ENCODE results near the gene TBC1D17.

The TBC1D17 gene

GRCh38 chr19:49863254-49863934 is 14.1 kb upstream of the TBC1D17 start:
- Histone ChIP-seq H3K4me2 (ENCODE audit: low read depth, low read length, poor library complexity, severe bottlenecking) (no peak overlapping the region), H2AFZ (ENCODE audit: low read depth, low read length, severe bottlenecking) (no peak overlapping the region), H3K79me2 (ENCODE audit: insufficient read depth, low read length) (peaks cover 24% of the 10 kb centered on the region), H3K9me3 (ENCODE audit: insufficient read depth, low read length) (0 out of 2 replicates have a peak, but pooled peaks cover 3% of the 10 kb centered on the region), H4K20me1 (ENCODE audit: low read depth, low read length) (no peaks in the 10 kb centered on the region), H3F3A (ENCODE audit: insufficient read depth) (peaks cover 8% of the 10 kb centered on the region; the same call in 1 of the 2 replicates), H3K27ac (ENCODE audit: low read depth, low read length) (no peak overlapping the region), H3K36me3 (ENCODE audit: low read length) (no peaks in the 10 kb centered on the region), H3K4me3 (ENCODE audit: insufficient read depth, low read length, poor library complexity, severe bottlenecking) (no peak overlapping the region), H3K9me2 (replicated peaks; ENCODE audit: insufficient read depth, low read length) (no peaks in the 10 kb centered on the region), H3K9ac (ENCODE audit: low read length) (no peak overlapping the region), H3K27me3 (ENCODE audit: low read length) (no peaks in the 10 kb centered on the region)
- TF ChIP-seq CTCF (IDR thresholded peaks at IDR 0.05; ENCODE audit: insufficient read depth, low read length, poor library complexity, severe bottlenecking): no peak
- TF ChIP-seq EZH2phosphoT487 (conservative IDR thresholded peaks at IDR 0.05; ENCODE audit: low read length): no peak

- Histone ChIP-seq H3K36me3 (ENCODE audit: low read length) (no peaks in the 10 kb centered on the region), H3K9me3 (ENCODE audit: insufficient read depth, low read length) (0 out of 2 replicates have a peak, but pooled peaks cover 4% of the 10 kb centered on the region), H3F3A (ENCODE audit: insufficient read depth) (peaks cover 13% of the 10 kb centered on the region; the same call in 1 of the 2 replicates), H3K9me2 (replicated peaks; ENCODE audit: insufficient read depth, low read length) (no peaks in the 10 kb centered on the region), H3K9ac (ENCODE audit: low read length) (no peak overlapping the region), H3K27ac (ENCODE audit: low read depth, low read length) (no peak overlapping the region), H3K4me2 (ENCODE audit: low read depth, low read length, poor library complexity, severe bottlenecking) (no peak overlapping the region), H3K27me3 (ENCODE audit: low read length) (no peaks in the 10 kb centered on the region), H3K79me2 (ENCODE audit: insufficient read depth, low read length) (peaks cover 24% of the 10 kb centered on the region), H3K4me3 (ENCODE audit: insufficient read depth, low read length, poor library complexity, severe bottlenecking) (no peak overlapping the region), H4K20me1 (ENCODE audit: low read depth, low read length) (no peaks in the 10 kb centered on the region), H2AFZ (ENCODE audit: low read depth, low read length, severe bottlenecking) (no peak overlapping the region)
- TF ChIP-seq EZH2phosphoT487 (conservative IDR thresholded peaks at IDR 0.05; ENCODE audit: low read length) (no peak), CTCF (IDR thresholded peaks at IDR 0.05; ENCODE audit: insufficient read depth, low read length, poor library complexity, severe bottlenecking) (no peak)
These were observed 13.6 kb upstream of the TBC1D17 start for GRCh38 chr19:49863935-49864320.

- H3K9me2 ChIP-seq (replicated peaks; ENCODE audit: insufficient read depth, low read length): no peaks in the 10 kb centered on the region
- H3K36me3 ChIP-seq (ENCODE audit: low read length): no peaks in the 10 kb centered on the region
- no peak overlapping the region for H3K4me2 ChIP-seq (ENCODE audit: low read depth, low read length, poor library complexity, severe bottlenecking)
- no peaks in the 10 kb centered on the region for H3K27me3 ChIP-seq (ENCODE audit: low read length)
- 0 out of 2 replicates have a peak, but pooled peaks cover 4% of the 10 kb centered on the region for H3K9me3 ChIP-seq (ENCODE audit: insufficient read depth, low read length)
- TF ChIP-seq EZH2phosphoT487 (conservative IDR thresholded peaks at IDR 0.05; ENCODE audit: low read length): no peak
- no peak for TF ChIP-seq CTCF (IDR thresholded peaks at IDR 0.05; ENCODE audit: insufficient read depth, low read length, poor library complexity, severe bottlenecking)
- peaks cover 24% of the 10 kb centered on the region for H3K79me2 ChIP-seq (ENCODE audit: insufficient read depth, low read length)
- no peaks in the 10 kb centered on the region for H4K20me1 ChIP-seq (ENCODE audit: low read depth, low read length)
- H2AFZ ChIP-seq (ENCODE audit: low read depth, low read length, severe bottlenecking): no peak overlapping the region
- H3K27ac ChIP-seq (ENCODE audit: low read depth, low read length): no peak overlapping the region
- no peak overlapping the region for H3K9ac ChIP-seq (ENCODE audit: low read length)
- H3F3A ChIP-seq (ENCODE audit: insufficient read depth): peaks cover 14% of the 10 kb centered on the region; the same call in 1 of the 2 replicates
- no peak overlapping the region for H3K4me3 ChIP-seq (ENCODE audit: insufficient read depth, low read length, poor library complexity, severe bottlenecking)
These were observed 12.6 kb upstream of the TBC1D17 start for GRCh38 chr19:49864890-49865289.

Data from SU-DHL-6 (cell line).